ENCODE results near the gene BRSK2. TPM values are rescaled to one million over a fixed set of nuclear protein-coding genes. Genes with fewer than 3 reads are reported as not detected.

Gene BRSK2
- total RNA-seq, 1 donor from 2014 or later, result 0.93 TPM

- DNase-seq (ENCODE audit: extremely low read depth, low read depth, low spot score), result no peak
These were observed 100.9 kb downstream of the BRSK2 start for GRCh38 chr11:1490651-1491050.

DNA sequence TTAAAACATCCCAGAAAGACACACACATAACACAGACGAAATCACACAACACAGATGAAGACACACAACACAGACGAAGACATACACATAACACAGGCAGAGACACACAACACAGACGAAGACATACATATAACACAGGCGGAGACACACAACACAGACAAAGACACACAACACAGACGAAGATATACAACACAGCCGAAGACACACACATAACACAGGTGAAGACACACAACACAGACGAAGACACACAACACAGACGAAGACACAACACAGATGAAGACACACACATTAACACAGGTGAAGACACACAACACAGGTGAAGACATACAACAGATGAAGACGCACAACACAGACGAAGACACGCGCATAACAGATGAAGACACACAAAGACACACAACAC, 101.6 kb downstream of the BRSK2 start:
- no peak for DNase-seq (ENCODE audit: extremely low read depth, low read depth, low spot score)

- DNase-seq (ENCODE audit: extremely low read depth, low read depth, low spot score), result no peak
These were observed 104.0 kb downstream of the BRSK2 start for GRCh38 chr11:1493650-1494244.

GRCh38 chr11:1494650-1495049, 104.9 kb downstream of the BRSK2 start:
- DNase-seq (ENCODE audit: extremely low read depth, low read depth, low spot score), result no peak

- DNase-seq (ENCODE audit: extremely low read depth, low read depth, low spot score), result no peak
These were observed 106.5 kb downstream of the BRSK2 start for GRCh38 chr11:1496091-1496760.

- no peak for DNase-seq (ENCODE audit: extremely low read depth, low read depth, low spot score)
These were observed 107.0 kb downstream of the BRSK2 start for GRCh38 chr11:1496761-1497095.

DNA sequence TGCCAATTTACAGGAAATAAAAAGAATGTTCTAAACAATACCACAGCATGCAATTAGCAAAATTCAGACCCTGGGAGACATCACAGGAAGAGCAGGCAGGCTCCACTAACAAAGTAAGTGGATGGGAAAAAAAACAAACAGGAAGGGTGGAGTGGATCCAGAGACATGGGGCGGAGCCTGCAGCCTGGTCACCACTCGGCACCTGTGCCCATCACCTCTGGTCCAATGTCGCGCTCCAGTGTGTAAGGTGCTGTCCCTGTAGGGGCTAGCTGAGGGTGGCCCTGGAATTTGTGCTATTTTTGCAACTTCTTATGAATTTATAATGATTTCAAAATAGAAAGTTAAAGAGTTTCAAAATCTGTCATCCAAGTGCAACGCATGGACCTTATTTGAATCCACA, 107.9 kb downstream of the BRSK2 start:
- no peak for DNase-seq (ENCODE audit: extremely low read depth, low read depth, low spot score)

- DNase-seq (ENCODE audit: extremely low read depth, low read depth, low spot score), result no peak
These were observed 108.5 kb downstream of the BRSK2 start for GRCh38 chr11:1498262-1498661.

GRCh38 chr11:1499261-1499890, 109.6 kb downstream of the BRSK2 start:
- no peak for DNase-seq (ENCODE audit: extremely low read depth, low read depth, low spot score)

DNA sequence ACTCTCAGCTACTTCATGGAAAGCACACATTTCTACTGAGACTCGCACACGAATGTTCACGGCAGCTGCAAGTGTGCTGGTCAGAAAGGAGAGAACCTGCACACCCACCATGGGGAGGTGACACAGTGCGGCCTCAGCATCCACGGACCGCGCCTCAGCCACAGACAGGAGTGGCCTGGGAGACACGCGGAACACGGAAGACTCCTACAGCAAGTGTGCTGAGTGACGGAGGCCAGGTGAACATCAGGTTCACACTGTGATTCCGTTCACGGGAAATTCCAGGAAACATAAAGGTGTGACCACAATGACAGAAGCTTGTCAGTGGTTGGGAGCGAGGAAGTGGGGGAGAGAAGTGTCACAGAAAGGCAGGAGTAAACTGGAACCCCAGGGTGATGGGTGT, 110.2 kb downstream of the BRSK2 start:
- DNase-seq (ENCODE audit: extremely low read depth, low read depth, low spot score), result no peak

DNA sequence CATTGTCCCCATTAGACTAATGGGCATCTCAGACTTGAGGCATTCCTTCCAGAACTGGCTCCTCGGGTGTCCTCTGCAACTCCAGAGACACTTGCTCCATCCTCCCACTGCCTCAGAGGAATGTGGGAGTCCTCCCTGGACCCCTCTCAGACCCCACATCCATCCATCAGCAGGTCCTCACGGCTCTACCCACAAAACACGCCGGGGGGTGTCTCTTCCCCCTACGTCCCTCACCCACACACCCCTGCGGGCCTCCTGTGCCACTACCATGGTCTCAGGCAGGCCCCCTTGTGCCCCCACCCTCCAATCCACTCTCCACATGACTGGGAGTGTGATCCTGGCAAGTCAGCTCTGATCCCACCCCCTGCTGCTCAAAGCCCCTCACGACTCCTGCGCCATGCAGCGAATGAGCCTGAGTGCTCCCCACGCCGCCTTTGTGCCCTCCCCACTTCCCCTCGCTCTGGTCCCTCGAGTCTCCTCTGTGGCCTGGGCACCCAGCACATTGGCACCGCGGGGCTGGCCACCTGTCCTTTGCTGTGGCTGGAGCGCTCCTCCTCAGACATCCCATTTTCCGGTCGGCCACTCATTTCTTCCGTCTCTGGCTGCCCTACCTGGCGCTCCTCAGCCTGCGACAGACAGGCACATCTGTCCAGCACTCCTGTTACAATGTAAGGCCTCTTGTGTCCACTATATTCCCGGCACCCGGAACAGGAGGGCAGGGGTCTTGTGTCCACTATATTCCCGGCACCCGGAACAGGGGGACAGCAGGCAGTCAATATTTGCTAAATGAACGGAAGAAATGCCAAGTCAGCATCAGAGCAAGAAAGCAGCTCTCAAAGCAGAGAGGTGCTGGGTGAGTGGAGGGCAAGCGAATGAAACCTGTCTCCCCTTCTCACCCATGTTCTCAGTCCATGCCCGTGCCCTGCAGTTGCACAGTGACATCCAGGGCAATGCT, 111.0 kb downstream of the BRSK2 start:
- no peak for DNase-seq (ENCODE audit: extremely low read depth, low read depth, low spot score)

- DNase-seq (ENCODE audit: extremely low read depth, low read depth, low spot score), result no peak
These were observed 111.9 kb downstream of the BRSK2 start for GRCh38 chr11:1501421-1502167.

GRCh38 chr11:1502168-1502953, 112.6 kb downstream of the BRSK2 start:
- no peak for DNase-seq (ENCODE audit: extremely low read depth, low read depth, low spot score)

DNA sequence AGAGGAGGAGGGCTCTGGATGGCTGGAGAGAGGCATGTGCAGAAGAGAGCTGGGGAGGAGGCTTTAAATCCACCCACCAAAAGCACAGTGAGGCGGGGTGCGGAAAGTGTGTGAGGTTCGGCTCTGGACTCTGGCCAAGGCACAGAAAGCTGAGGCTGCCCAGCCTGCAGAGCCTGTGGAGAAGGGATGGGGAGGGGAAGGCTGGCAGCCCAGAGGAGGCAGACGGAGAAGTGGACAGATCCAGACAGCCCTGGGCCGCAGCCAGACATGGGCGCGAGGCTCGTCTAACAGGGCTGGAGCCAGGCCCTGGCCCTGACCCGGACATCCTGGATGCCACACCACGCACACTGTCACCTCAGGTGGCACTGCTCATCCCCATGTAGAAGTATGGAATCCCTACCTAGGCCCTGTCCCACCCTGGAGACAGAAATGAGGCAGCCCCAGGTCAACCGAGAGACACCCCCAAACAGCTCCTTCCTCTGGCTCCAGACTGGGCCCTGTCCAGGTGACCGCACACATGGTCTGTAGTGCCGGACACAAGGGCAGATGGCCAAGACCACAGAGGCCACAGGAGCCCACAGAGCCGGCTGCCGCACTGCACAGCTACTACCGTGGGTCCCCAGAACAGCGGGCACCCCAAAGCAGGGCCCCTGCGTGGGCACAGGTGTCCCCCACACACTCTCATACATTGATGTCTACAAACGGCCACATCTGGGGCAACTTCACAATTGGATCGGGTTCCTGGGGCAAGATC, 113.4 kb downstream of the BRSK2 start:
- DNase-seq (ENCODE audit: extremely low read depth, low read depth, low spot score), result no peak

GRCh38 chr11:1503708-1504104, 114.0 kb downstream of the BRSK2 start:
- no peak for DNase-seq (ENCODE audit: extremely low read depth, low read depth, low spot score)

DNA sequence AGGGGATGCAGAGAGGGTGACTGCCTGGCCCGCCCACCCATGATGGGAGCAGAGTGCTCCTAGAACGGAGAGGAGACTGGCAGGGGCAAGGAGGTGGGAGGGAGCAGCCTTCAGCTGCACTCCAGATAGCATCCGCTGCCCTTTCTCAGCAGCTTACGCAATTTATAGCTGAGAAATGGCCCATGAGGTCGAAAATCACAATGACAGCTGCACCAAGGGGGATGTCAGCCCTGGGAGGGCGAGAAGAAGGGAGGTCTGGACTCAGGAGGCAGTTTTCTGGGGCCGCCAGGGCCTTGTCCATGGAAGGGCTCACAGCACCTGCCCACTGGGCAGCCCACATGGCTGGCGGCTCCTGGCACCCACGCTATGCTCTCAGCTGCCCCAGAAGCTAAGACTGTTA, 114.4 kb downstream of the BRSK2 start:
- no peak for DNase-seq (ENCODE audit: extremely low read depth, low read depth, low spot score)

- DNase-seq (ENCODE audit: extremely low read depth, low read depth, low spot score), result no peak
These were observed 115.0 kb downstream of the BRSK2 start for GRCh38 chr11:1504581-1505290.

- DNase-seq (ENCODE audit: extremely low read depth, low read depth, low spot score), result no peak
These were observed 115.7 kb downstream of the BRSK2 start for GRCh38 chr11:1505480-1505879.
